Middle frontal gyrus (tissue), 1 donor: ENCODE measurements around the gene RGSL1.

Experiments
- DNase-seq: peaks from one replicate; pipeline ENCODE4 v3.0.0-alpha.2; 2015; ENCODE audit warnings: low spot score; ENCODE audit errors: extremely low spot score

RGSL1 gene

DNA sequence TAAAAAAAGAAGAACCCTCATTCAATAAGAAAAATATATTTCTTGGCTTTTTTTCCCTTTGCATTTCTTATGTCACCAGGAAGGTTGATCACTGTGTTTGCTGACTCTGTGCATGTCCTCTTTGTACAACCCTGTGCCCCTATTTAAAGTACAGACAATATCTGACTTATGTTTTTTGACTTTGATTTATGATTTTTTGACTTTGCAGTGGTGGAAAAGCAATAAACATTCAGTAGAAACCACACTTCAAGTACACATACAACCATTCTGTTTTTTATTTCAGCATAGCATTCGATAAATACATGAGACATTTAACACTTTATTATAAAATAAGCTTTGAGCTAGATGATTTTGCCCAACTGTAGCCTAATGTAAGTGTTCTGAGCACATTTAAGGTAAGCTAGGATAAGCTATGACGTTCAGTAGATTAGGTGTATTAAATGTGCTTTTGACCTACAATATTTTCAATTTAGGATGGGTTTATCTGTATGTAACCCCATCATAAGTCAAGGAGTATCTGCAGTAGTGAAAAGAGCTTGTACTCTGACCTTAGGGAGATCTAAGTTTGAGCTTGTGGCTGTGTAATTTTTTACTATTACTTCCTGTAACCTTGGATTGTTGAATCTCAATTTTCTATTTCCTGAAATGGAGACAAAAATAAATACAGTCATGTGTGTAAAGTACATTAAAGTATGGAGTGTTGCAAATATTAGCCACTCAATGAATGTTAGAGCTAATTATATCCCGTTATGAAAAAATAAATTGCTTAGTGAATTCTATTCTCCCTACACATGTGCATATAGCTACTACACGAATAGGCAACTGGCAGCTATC lies 137.9 kb downstream of the RGSL1 start:
- DNase-seq: no peak

DNA sequence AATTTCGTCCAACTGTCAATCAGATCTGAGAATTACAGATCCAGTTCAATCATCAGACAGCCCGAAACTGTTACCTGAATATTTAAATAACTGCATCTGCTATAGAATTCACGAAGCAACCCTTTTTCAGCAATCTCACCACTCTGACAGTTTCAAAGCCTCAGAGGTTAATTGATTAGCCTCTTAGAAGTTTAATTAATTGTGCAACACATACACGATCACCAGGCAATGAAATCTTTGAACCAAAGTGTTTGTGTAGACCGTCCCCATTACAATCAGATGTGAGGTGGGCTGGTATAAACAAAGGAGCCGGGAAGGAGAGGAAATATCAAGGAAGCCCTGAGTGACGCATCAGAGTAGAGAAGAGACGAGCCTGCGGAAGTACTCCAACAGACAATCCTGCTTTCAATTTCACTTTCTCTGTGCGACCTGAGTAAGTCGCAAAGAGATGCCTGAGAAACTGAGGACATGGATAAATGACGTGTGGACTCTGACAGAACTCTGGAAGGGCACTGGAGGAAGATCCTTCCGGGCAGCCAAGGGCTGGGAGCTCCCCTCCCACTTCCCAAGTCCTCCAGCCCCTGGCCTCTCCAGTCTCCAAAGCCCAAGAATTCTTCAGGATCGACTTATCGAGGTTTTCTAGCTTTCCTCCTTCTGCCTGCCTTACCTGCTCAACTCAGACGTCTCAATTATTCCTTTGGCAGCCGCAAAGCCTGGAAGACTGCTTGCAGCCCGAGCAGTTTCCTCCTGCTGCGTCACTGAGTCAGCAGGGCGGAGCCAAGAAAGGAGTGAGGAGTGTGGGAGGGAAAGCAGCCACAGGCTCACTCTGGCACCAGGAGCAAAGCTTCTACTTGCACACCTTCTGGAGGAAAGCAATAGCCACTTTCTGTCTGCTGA lies 138.8 kb downstream of the RGSL1 start, which contains the start of gene RNASEL:
Gene RNASEL (minus strand): TSS at position 757 of the 897 bp plus-strand sequence. CDS start 2,450 bp downstream, outside the sequence.
- DNase-seq: peak; percentile 62

DNA sequence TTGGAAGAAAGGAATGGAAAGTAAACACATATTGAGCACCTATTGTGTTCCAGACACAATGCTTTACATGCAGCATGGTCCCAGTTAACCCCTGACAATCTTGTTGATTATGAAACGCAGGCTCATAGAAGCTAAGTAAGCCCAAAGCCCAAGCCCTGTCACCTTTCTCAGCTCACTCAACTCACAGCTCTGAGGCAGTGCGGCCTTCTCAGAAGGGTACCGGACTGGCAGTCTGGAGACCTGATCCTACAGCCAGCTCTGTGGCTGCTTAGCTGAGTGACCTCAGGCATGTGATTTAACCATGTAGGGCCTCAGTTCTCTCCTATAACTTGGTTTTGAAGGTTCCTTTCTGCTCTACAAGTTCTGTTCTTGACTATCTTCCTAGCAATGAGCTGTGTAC lies 139.6 kb downstream of the RGSL1 start:
- no peak for DNase-seq

DNA sequence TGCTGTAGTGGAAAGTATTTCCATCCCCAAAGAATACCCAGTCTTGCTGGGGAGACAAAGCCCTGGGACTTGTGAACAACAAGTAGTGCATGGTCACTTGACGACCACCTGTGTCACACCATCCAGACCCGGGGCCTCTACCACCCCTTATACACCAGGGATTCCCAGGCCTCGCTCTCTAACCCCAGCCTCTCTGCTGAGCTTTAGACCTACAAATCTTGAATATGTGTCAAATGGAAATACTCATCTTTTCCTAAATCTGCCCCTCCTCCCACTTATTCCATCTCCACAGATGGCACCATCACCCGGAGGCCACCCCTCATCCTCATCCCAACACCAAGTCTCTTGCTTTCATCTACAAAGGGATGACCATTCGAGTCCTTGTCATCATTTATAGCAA lies 140.0 kb downstream of the RGSL1 start:
- no peak for DNase-seq

DNA sequence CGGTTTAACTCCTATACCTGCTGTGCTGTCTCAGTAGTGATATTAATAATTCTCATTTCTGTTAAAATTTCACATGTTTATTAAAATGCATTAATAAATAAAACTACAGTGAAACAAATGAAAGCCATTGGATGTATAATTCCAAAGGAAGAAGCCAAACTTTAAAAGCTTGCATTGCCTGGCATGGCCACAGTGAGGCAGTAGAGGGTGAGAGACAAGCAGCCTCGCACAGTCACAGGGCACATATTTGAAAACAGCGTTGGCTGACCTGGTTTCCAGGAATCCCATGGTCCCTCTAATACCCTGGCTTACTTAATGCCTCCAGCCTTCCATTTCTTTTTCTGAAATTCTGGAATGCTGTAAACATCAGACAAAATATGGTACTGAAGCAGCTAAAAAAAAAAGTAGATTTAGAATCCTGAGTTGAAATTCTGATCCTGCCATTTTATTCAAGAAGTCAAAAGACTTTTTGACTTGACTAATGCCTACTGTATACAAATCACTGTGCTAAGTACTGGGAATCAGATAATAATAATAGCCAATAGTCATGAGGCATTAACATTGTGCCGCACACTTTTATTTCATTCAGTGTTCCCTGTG lies 145.8 kb downstream of the RGSL1 start:
- DNase-seq: no peak

DNA sequence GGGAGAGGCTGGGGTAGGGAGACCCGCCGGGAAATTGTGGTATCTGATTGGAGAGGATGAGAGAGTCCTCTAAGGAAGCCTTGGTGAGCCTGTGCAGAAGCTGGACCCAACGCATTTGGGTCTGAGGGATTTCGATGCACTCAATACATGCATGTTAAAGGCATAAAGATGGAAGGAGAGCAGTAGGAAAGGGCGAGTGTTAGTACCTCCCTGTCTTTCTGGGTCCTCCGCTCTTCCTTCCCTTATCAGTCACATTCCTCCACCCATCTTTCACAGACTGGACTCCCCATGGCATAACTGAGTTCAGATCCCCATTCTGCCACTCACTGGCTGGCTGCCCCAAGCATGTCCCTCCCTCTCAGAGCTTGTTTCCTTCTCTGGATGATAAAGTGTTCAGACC lies 147.0 kb downstream of the RGSL1 start:
- DNase-seq: no peak

DNA sequence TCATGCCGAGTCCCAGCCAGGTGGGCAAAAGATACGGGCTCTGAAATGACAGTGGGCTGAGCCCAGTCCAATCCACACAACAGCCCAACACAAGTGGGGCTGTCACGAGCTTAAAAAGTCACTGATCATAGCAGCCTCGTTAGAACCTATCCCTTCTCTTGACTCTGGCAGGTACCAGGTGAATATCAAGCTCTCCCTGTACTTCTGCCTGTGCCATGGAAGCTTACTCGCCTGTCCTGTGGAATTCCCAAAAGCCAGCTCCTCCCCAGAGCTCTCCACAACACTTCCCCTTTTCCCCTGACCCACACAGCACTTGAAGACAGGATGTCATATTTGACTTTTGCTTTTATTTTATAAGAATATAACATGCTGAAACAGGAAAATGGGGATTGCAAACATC lies 148.3 kb downstream of the RGSL1 start:
- DNase-seq: no peak

DNA sequence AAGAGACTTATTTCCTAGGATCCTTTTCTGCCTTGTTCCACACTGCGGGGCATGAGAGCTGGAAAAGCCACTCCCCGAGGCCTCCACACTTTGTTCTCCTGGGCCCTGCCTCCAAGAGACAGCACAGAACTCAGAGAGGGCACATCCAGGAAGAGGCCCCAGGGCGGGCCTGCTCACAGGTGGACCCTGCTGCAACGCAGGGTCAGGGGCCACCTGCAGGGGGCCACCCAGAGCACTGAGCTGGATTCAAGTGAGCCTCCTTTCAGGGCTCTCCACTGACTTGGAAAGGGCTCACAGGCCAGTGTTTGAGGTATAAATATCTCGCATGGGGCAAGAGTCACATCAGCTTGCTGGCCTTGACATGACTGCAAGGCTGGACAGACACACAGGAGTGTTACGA lies 149.4 kb downstream of the RGSL1 start:
- no peak for DNase-seq

DNA sequence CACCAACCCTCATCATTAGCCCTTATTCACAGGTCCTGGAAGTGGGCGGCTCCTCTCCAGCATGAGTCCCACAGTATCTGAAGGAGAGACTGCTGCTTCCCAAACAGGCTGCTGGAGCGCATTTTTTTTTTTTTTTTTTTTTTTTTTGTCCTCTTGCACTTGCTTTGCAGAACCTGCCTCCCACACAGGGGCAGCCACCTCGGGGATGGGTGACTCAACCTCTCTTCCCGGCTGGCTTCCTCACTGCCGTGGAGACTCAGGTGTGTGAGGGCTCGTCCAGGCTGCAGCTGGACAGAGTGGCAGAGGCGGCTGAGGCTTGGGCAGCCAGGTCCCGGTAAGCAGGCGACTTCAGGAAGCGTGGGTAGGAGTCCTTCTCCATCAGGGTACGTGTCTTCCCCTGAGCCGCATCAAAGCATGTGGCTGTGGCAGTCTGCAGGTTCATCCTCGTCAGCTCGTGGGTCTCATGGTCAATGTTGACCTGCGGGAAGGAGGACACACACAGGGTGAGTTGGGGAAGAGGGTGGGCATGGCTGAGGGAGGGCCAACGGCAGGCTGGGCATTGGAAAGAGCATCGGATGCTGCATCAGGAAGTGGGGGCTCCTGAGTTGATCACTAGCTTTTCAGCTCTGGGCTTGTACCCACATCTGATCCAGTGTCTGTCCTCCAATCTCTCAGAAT lies 150.2 kb downstream of the RGSL1 start:
- no peak for DNase-seq

DNA sequence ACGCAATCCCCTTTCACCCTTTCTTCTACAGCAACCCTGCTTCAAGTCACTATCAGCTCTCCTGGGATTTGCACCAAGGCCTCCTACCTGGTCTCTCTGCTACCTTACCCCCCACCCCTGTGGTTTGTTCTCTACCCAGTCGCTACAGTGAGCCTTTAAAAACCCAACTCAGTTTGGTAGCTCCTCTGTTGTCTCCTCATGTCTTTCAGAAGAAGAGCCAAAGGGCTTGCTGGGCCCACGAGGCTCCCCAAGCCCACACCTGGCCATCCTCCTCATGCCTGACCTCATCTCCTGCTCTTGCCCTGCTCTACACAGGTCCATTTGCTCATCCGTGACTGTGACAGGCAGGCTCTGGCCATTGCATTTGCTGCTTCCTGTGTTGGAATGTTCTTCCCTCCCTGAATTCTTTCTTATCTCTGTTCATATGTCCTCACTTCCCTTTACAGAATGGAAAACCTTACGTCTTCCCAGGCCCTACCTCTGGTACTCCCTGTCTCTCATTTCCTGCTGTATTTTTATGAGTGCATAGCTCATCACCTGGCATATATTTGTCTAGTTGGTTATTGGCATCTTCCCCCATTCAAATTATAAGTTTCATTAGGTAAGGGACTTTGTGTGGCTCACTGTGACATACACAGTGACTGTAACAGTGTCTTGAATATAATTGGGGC lies 150.9 kb downstream of the RGSL1 start:
- DNase-seq: no peak

DNA sequence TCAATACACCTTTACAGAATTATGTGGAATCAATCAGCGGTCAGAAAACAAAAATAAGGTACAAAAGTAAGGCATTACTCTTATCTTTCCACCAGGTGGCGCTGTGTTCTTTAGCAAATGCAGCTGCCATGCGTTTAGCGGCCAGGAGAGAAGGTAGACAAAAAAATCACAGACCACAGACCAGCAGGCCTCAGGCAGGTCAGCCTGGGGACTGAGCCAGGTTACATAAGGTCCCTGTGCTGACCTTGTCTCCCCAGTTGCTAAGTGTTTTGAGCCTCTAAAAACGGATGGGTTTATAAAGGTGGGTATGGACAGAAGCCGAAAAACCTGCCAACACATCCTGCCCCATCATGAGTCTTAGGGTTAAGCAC lies 151.5 kb downstream of the RGSL1 start:
- peak; percentile 34 for DNase-seq

DNA sequence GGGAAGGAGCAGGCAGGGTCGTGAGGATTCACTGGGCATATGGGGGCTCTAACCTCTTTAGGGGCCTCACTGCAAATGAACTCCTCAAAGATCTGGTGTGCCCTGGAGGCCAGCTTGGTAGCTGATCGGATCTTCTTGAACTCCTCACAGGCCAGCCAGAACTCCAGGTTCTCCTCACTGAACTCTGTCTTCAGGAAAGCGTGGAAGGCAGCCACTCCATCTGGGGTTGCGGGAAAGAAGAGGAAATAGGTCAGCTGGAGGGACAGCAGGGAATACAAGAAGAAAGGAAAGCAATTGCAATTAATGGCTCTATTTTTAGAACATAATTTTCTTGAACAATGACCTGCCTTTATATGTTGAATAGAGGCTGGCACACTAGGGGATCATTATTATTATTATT lies 152.0 kb downstream of the RGSL1 start:
- DNase-seq: no peak

DNA sequence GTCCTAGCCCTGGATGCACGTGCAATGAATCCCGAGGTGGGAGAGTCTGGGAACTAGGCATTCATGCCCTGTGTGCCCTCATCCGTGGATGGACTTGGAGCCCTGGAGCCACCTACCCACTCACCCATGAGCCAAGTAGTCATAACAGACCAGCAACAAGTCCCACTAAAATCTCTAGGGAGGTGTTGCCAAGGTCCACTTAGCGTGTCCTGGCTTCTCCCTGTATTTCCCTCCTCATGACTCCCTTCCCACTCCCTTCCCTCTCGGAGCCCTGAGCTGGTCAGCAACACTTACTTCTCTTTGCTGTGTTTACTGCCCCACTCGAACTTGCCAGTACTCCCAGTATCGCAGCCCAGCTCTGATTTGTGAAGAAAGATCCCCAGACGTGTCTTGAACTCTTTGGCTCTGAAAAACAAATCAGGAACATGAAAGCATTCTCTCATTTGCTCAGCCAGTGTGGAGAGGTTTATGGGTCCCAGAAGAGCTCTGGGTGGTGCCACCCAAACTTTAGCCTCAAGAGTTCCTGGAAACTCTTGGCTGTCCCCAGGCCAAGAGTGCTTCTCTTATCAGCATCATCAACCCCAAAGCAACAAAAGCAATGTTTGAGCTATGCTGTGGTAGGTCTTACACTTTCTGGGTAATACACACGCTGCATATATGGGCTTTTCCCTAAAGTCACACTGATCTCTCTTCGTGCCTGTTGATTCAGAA lies 153.1 kb downstream of the RGSL1 start:
- no peak for DNase-seq

DNA sequence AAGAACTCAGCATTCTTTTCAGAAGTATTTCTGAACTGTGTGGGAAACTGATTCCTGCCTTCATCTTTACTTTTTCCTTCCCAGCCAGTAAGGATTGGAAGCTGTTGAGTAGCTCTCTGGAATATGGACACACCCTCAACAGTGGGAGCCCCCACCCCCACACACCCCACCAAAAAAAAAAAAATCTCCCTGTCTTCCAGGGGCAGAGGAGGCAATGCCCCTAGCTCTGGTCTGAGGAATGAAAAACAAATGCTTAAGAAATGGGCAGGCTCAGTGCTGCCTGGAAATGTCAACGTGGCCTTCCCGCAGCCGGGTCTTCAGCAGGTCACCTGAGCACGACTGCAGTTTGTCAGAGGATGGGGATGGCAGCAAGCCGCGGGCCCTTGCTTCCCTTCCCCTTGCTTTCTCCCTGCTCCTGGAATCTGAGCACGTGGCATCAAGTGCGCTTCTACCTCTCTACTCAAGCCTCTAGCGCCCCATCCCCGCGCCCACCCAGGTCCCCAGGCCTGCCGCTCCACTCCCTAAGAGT lies 153.8 kb downstream of the RGSL1 start:
- DNase-seq: no peak

DNA sequence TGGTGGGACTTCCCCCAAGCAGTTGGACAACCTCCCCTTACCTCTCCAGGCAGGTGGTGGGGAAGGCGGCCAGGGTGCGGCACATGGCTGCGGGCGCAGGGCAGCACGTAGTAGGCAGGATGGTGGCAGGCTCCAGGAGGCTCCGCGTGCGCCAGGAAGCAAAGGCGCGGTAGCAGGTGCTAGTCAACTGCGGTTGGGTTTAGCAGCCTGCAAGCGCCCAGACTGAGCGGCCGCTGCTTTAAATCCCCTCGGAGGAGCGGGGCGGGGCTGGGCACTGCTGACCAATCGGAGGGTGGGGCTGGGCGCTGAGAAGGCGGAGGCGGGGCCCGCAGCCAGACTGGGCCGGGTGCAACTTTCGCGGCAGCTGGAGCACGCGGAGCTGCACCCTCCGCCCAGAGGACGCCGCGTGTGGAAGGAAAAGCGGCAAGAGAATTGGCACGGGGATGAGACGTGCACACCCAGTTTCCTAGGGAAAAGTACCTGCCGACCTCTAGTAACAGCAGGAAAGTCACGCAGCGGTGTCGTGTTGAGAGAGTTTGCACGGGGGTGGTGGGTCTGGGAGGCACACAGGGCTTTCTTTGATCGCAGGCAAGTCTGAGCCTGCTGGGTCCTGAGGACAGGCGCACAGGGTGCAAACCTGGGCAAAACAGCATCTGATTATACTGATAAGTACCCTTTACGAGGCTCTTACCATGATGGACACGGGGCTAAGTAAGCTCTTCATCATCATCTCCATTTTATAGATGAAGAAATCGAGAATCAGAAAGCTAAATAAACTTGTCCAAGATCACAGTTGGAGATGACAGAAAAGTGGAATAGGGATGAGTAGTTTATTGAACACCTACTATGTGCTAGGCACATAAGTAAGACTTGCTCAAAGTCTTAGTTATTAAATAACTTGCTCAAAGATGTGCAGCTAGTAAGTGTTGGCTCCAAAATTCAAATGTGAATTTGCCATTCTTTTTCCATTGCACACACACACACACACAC lies 154.5 kb downstream of the RGSL1 start, which contains the start of gene RGS16:
Gene RGS16 (minus strand): TSS at position 215 of the 990 bp plus-strand sequence. CDS start 130 bp downstream, at position 85.
- peak; percentile 73 for DNase-seq

DNA sequence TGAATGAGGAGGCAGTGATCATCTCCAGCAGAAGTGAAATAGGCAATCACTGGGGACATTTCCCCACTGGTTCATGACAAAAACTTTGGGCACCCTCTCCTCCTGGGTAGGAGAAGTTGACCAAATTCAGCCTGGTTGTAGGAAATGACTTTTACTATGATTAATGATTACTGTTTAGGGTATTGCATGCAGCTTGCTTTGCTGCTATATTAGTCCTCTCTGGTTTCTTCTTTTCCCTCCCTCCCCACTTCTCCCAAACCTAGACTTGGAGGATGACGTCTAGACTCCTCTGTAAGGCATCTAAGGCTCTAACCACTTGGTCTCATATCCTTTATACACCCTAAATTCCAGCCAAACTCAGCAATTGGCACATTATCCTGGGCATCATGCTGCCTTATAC lies 157.6 kb downstream of the RGSL1 start:
- DNase-seq: no peak

DNA sequence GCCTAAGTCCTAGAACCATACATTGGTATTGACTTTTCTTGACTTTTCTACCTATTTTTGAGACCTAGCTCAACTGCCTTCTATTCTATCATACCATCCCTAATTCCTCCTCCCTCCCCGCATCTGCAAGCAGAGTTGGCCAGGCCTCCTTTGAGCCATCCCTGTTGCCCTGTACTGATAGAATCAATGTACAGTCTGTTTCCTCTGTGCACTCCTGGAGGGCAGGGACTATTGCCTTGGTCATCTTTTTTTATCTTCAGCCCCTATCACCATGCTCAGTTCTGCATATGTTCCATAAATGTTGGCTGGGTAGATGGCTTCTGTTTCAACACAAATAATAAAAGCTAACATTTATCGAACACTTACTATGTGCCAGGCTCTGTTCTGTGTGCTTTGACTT lies 158.3 kb downstream of the RGSL1 start:
- DNase-seq: no peak

DNA sequence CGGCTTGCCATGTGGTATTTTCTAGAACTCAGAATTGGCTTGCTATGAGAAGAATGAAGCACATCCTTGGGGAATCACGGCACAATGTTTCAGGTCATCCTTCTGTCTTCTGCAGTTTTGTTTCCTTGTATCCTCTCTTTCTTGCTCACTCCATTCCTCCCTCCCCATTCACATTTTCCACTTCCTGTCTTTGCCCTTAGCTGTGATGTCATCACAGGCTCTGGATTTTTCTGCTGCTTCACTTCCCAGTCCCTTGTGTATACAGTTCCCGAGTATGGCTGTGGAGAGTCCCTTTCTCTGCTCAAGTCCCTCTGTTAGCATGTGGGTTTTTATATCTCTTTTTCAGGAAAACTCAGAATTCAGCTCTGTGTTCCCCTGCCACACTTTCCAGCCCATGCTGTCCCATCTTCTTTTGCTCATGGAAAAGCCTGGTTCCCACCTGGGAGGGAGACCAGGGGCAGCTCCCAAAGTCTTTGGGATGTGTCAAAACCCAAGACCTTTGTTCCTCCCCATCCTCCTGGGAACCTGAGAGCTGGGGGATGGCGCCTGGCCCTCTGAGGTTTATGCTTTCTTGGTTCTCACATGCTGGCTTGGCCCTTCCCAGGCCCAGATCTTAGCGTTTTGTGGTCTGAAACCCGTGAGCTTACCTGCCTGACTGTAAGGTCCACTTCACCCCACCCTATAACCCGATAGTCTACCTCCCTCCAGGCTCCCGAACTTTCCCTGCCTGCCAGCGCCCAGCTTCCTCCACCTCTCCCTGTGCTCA lies 159.1 kb downstream of the RGSL1 start:
- DNase-seq: no peak
